Large intestine (tissue), 3 donors: ENCODE measurements around the gene LRRTM2. TPM values are rescaled to one million over a fixed set of nuclear protein-coding genes. Genes with fewer than 3 reads are reported as not detected.
A peak's percentile ranks its signal among the peaks of the same experiment; 100 is the strongest.

ENCODE experiments used
- DNase-seq, 2 donors: peaks; one replicate each; pipeline versions ENCODE4 v3.0.0 to v3.0.0-alpha.2; 2013
- H3K27ac ChIP-seq: one replicate; pipeline ENCODE4 v1.5.1; 2013; ENCODE audit warnings: low read length
- H3K27me3 ChIP-seq: 2 replicates; pipeline ENCODE4 v1.6.1; 2013; ENCODE audit warnings: low read length; ENCODE audit not compliant: control insufficient read depth, insufficient read depth
- H3K36me3 ChIP-seq: 2 replicates; pipeline ENCODE4 v1.6.1; 2013; ENCODE audit warnings: low read length; ENCODE audit not compliant: control insufficient read depth, insufficient read depth
- H3K4me1 ChIP-seq: one replicate; pipeline ENCODE4 v1.6.1; 2013; ENCODE audit warnings: low read length; ENCODE audit not compliant: control insufficient read depth, insufficient read depth
- H3K4me3 ChIP-seq: one replicate; pipeline ENCODE4 v1.5.1; 2013; ENCODE audit warnings: low read length
- H3K9me3 ChIP-seq: one replicate; pipeline ENCODE4 v1.6.1; 2013; ENCODE audit warnings: mild to moderate bottlenecking, low read depth, low read length, moderate library complexity; ENCODE audit not compliant: control insufficient read depth
- WGBS: methylation state at CpG from one replicate; pipeline ENCODE4 v1.1.5; 2013; ENCODE audit warnings: low lambda C conversion rate; ENCODE audit not compliant: insufficient coverage; 5-methylcytosine and 5-hydroxymethylcytosine counted together
- polyA plus RNA-seq: library from polyadenylated mRNA; unstranded; fragments of 120-200 nt; gene quantifications from one replicate; pipeline ENCODE4 v1.2.1, GENCODE V29; 2013

LRRTM2 gene
- polyA plus RNA-seq, 1 donor: 2.6 TPM

DNA sequence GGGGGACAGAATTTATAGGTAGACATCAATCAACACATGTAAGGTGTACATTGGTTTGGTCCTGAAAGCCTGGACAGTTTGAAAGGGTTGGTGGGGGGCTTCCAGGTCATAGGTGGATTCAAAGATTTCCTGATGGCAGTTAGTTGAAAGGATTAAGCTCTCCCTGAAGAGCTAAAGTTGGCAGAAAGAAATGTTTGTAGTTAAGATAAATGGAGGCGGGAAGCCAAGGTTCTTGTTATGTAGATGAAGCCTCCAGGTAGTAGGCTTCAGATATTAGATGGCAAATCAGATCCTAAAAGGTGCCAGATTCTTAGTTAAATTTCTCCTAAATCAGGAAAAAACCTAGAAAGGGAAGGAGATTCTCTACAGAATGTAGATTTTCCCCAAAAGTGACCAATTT is 9.0 kb upstream of the LRRTM2 start:
- DNase-seq: no peak
- no peaks in the 10 kb centered on the region for H3K4me1 ChIP-seq
- H3K27ac ChIP-seq: no peak overlapping the region
- H3K27me3 ChIP-seq: no peaks in the 10 kb centered on the region
- H3K36me3 ChIP-seq: peaks cover 22% of the 10 kb centered on the region
- whole genome bisulfite sequencing: no CpG with 5 or more reads among the region's 1 CpG
- no peaks in the 10 kb centered on the region for H3K9me3 ChIP-seq
- no peak overlapping the region for H3K4me3 ChIP-seq

DNA sequence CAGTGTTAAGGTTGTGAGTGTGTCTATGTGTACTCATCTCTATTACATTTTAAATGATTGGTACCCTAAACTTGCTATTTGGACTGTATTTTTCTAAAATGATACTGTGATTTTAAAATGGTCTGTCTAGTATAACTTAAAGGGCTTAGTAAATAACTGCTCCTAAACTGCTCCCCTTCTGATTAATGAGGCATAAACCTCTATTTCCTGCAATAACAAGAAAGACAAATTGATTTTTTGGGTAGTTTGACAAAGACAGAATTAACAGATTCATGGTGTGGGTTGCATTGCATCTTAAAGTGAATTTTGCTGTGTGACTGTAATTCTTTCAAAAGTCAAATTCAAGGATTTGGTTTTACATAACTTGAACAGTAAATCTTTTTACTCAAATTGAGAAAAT is 8.1 kb upstream of the LRRTM2 start:
- Histone ChIP-seq H3K36me3 (peaks cover 14% of the 10 kb centered on the region), H3K27me3 (no peaks in the 10 kb centered on the region), H3K9me3 (no peaks in the 10 kb centered on the region), H3K4me3 (no peak overlapping the region), H3K27ac (no peak overlapping the region), H3K4me1 (no peaks in the 10 kb centered on the region)
- DNase-seq: no peak

DNA sequence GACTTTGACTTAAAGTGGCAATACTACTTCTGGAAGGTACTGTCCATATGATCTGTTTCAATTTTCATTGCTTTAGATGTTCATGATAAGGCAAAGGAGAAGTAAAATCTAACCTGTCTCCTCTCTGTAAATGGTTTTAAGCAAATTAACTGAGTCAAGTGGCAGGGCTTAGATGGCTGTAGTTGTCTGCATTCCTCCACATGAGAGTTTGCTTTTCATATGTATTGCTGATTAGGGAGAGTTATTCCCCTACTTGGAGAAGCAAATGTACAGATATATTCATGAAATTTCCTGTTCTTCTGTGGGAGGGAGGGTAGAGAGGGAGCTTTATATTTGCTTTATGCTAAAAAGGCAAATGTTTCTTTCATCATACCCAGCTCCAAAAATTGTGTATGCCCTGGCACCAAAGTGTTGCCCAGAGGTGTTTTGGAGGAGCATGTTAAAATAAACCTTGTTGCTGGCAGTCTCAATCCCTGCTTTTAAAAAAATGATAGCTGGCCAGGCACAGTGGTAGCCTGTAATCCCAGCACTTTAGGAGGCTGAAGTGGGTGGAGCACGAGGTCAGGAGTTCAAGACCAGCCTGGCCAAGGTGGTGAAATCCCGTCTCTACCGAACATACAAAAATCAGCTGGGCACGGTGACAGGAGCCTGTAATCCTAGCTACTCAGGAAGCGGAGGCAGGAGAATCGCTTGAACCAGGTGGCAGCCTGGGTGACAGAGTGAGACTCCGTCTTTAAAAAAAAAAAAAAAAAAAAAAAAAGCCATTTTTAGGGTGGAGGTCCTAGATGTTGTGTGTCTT is 3.5 kb upstream of the LRRTM2 start:
- Histone ChIP-seq H3K4me3 (no peak overlapping the region), H3K27ac (no peak overlapping the region), H3K9me3 (no peaks in the 10 kb centered on the region), H3K36me3 (peaks cover 12% of the 10 kb centered on the region), H3K27me3 (no peaks in the 10 kb centered on the region), H3K4me1 (no peaks in the 10 kb centered on the region)
- no peak for DNase-seq
- WGBS: no CpG with 5 or more reads among the region's 7 CpGs

DNA sequence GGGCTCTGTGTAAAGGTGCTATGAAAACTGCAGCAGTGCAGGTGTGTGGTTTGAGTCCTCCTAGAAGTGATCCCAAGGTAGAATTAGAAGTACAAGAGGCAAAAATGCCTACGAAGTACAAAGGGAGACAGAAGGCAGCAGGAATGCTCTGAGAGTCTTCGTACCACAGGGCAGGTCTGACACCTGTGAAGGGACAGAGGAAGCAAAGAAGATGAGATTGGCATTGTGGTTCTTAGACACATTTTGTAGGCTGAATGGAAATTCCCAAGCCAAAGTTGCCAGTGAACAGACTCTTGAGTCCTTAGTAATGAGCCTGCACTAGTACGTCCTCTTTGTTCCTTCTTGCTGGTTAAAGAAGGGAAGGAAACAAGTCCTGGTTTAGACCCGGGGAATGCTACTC is 1.7 kb upstream of the LRRTM2 start:
- no peak for DNase-seq
- Histone ChIP-seq H3K27me3 (no peaks in the 10 kb centered on the region), H3K4me1 (no peaks in the 10 kb centered on the region), H3K4me3 (no peak overlapping the region), H3K27ac (no peak overlapping the region), H3K36me3 (peaks cover 15% of the 10 kb centered on the region), H3K9me3 (no peaks in the 10 kb centered on the region)
- no CpG with 5 or more reads among the region's 4 CpGs for WGBS

DNA sequence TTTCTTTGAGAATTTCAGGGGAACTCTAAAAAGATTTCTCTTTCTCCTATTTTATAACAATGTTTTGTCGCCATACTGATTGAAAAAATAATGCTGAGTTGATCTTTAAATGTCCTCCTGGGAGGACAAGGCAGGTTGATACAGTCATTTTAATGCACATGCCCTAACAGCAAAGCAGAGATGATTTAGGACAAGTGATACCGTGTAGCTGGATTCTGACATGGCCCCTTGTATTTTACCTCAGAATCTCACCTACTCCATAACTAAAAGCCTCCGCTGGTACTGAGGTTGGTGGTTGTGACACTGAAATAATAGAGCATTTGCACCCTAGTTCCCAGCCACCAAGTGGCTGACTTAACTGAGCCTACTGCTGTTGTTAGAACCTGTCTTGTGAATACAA is 811 bp upstream of the LRRTM2 start:
- H3K9me3 ChIP-seq: no peaks in the 10 kb centered on the region
- no peak overlapping the region for H3K27ac ChIP-seq
- H3K27me3 ChIP-seq: no peaks in the 10 kb centered on the region
- H3K36me3 ChIP-seq: peaks cover 15% of the 10 kb centered on the region
- 80% methylated on average over 1 of the region's 3 CpGs for WGBS
- no peak for DNase-seq
- no peak overlapping the region for H3K4me3 ChIP-seq
- H3K4me1 ChIP-seq: no peaks in the 10 kb centered on the region

DNA sequence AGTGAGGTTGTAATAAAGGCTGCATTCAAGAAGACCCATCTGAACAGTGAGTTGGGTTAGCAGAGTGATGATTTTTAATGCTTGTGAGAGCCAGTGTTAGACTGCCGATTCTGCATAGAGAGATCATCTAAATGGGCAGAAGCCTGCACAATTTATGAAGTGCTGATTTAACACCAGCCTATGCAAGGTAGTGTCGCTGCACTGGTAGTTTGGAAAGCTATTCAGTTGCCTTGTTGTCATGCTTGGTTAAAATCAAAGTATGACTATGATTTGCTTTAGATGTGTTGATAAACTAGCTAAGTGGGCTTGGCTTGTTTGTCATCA is 379 bp upstream of the LRRTM2 start:
- no peak for DNase-seq
- Histone ChIP-seq H3K27me3 (no peaks in the 10 kb centered on the region), H3K27ac (peak overlapping the region; percentile 50)

DNA sequence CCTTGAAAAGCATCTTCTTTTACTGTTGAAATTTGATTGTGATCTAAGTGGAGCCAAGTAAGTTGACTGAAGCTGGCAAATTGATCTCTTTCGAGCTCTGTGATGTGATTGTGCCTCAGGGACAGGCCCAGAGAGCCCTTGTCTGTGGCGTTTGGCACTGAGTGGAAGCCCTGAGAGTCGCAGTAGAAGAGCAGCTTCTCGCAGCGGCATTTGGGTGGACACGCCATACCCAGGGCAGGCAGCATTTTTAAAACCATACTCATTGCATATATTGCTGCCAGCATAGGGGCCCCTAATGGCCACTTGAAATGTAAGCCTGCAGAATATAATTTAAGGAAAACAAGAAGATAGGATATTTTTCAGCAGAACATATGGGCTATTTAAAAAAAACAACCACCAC is 894 bp downstream of the LRRTM2 start:
- no CpG with 5 or more reads among the region's 6 CpGs for WGBS
- peak overlapping the region; percentile 21 for H3K4me3 ChIP-seq
- DNase-seq: no peak
- H3K27ac ChIP-seq: peak overlapping the region; percentile 50
- no peaks in the 10 kb centered on the region for H3K4me1 ChIP-seq
- no peaks in the 10 kb centered on the region for H3K27me3 ChIP-seq
- H3K36me3 ChIP-seq: peaks cover 14% of the 10 kb centered on the region
- no peaks in the 10 kb centered on the region for H3K9me3 ChIP-seq

More for the DNA sequence above, 379 bp upstream of the LRRTM2 start:
- no CpG with 5 or more reads among the region's 2 CpGs for WGBS
- no peak overlapping the region for H3K4me3 ChIP-seq
- no peaks in the 10 kb centered on the region for H3K9me3 ChIP-seq
- peaks cover 15% of the 10 kb centered on the region for H3K36me3 ChIP-seq
- H3K4me1 ChIP-seq: no peaks in the 10 kb centered on the region

DNA sequence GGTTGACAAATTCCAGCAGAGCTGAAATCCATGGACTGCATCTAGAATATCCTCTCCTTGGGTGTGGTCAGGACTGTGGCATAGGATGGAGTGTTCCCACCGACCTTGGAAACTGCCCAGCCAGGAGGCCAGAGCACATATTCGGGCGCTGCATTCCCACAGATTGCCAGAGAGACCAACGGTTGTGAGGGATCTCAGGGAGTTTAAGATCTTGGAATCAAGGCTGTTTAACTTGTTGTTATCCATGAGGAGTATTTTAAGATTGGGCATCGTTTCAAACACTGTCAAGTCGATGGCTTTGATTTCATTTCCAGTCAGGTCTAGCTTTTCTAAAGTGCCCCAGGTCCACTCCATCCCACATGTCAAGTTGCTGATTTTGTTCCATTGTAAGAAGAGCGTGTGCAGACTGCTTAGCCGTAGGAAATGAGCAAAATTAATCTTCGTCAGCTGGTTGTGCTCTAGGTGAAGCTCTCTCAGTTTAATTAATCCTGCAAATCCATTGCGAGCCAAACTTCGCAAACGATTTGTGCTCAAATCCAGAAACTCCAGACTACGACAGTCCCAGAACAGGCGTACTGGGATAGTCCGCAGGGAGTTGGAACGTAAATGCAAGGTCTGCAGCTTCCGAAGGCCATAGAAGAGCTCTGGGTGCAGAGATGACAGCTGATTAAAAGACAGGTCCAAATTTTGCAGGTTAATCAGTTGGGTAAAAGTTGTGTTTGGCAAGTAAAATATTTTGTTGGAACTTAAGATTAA is 1.5 kb downstream of the LRRTM2 start:
- WGBS: 50% methylated on average over 1 of the region's 17 CpGs
- H3K27me3 ChIP-seq: no peaks in the 10 kb centered on the region
- H3K4me1 ChIP-seq: no peaks in the 10 kb centered on the region
- DNase-seq: no peak
- no peak overlapping the region for H3K27ac ChIP-seq
- peaks cover 14% of the 10 kb centered on the region for H3K36me3 ChIP-seq
- no peaks in the 10 kb centered on the region for H3K9me3 ChIP-seq
- no peak overlapping the region for H3K4me3 ChIP-seq

DNA sequence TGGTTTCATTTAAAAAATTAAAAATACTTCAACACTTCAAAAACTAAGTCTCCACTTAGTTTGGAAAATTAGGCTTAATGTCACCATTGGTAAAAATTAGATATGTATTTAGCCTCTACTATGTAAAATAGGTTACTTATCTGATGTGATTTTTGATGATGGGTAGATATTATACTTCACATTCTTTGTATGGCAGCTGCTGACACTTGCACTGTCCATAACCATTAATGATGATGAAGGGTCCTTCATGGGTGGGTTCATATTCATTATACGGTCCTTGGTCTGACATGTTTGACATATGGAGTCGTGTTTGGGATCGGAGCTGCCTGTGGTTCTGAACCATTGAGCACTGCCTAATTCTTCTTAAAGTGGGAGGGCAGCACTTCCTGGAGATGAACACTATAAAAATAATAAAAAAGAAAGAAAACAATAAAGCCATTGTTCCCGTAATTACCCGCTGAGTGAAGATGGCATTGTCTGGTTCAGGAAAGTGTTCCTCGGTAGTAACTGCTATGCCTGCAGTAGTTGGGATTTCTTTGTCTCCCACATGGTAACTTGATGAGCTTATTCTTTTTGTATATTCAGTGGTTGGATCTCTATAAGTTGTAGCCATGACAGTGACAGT is 2.2 kb downstream of the LRRTM2 start:
- Histone ChIP-seq H3K36me3 (peaks cover 14% of the 10 kb centered on the region), H3K27me3 (no peaks in the 10 kb centered on the region), H3K4me1 (no peaks in the 10 kb centered on the region), H3K27ac (no peak overlapping the region), H3K9me3 (no peaks in the 10 kb centered on the region), H3K4me3 (no peak overlapping the region)
- no peak for DNase-seq
- no CpG with 5 or more reads among the region's 6 CpGs for WGBS

DNA sequence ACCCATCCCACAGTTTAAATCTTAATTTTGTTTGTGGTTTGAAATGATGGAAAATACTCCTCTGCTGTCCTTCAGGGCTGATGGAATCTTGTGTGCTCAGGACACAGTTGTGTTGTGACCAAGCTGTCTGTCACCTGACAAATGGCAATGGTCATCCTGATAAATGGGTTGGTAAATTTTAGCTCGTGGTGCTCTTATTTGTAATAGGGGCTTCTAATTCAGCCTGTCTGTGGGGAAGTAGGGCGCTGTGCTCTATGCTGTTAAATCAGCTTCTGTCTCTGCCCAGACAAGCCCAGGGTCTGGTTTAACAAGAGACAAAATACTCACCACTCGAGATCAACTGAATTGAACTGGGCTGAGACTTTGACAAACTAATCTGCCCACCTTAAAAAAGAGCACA is 4.5 kb downstream of the LRRTM2 start:
- Histone ChIP-seq H3K27ac (no peak overlapping the region), H3K27me3 (no peaks in the 10 kb centered on the region), H3K9me3 (no peaks in the 10 kb centered on the region), H3K4me1 (no peaks in the 10 kb centered on the region), H3K4me3 (no peak overlapping the region), H3K36me3 (peaks cover 6% of the 10 kb centered on the region)
- no CpG with 5 or more reads among the region's 3 CpGs for WGBS
- no peak for DNase-seq
